MM.1S (cell line): Measurements from ENCODE around the gene CDK5RAP2.

Experiments
- DNase-seq: peaks from one replicate; pipeline ENCODE4 v3.0.0-alpha.2; 2015
- H2AFZ ChIP-seq: fragments of 300-600 bp; sonication (generic); 2 replicates; pipeline ENCODE4 v1.6.0; 2016; ENCODE audit warnings: antibody characterized with exemption, low read length
- H3F3A ChIP-seq: fragments of 300-600 bp; sonication (generic); 2 replicates; pipeline ENCODE4 v1.6.1; 2016; ENCODE audit warnings: mild to moderate bottlenecking, antibody characterized with exemption, low read length, moderate library complexity, mixed read lengths; ENCODE audit not compliant: insufficient read depth
- H3K27ac ChIP-seq: fragments of 300-600 bp; sonication (generic); 2 replicates; pipeline ENCODE4 v1.5.1; 2016; ENCODE audit warnings: mild to moderate bottlenecking, low read length
- H3K27me3 ChIP-seq: fragments of 300-600 bp; sonication (generic); replicated peaks from 2 replicates; pipeline ENCODE4 v1.6.0; 2016; ENCODE audit warnings: low read length; ENCODE audit not compliant: insufficient read depth
- H3K36me3 ChIP-seq: fragments of 300-600 bp; sonication (generic); replicated peaks from 2 replicates; pipeline ENCODE4 v1.6.1; 2016; ENCODE audit warnings: mild to moderate bottlenecking, low read length, mixed read lengths; ENCODE audit not compliant: insufficient read depth
- H3K4me1 ChIP-seq: fragments of 300-600 bp; sonication (generic); 2 replicates; pipeline ENCODE4 v1.6.1; 2016; ENCODE audit warnings: low read length, mixed read lengths
- H3K4me2 ChIP-seq: fragments of 300-600 bp; sonication (generic); 2 replicates; pipeline ENCODE4 v1.6.0; 2016; ENCODE audit warnings: low read depth, low read length
- H3K4me3 ChIP-seq: fragments of 300-600 bp; sonication (generic); 2 replicates; pipeline ENCODE4 v1.5.1; 2016; ENCODE audit warnings: low read length, mixed read lengths
- H3K79me2 ChIP-seq: fragments of 300-600 bp; sonication (generic); 2 replicates; pipeline ENCODE4 v1.6.1; 2016; ENCODE audit warnings: mixed run types, low read length, mixed read lengths
- H3K9ac ChIP-seq: fragments of 300-600 bp; sonication (generic); 2 replicates; pipeline ENCODE4 v1.6.1; 2016; ENCODE audit warnings: low read length, mixed read lengths
- H3K9me2 ChIP-seq: fragments of 300-600 bp; sonication (generic); replicated peaks from 2 replicates; pipeline ENCODE4 v1.6.1; 2016; ENCODE audit warnings: mild to moderate bottlenecking, low read length, mixed read lengths; ENCODE audit not compliant: insufficient read depth
- H3K9me3 ChIP-seq: fragments of 300-600 bp; sonication (generic); replicated peaks from 2 replicates; pipeline ENCODE4 v1.6.1; 2016; ENCODE audit warnings: mild to moderate bottlenecking, low read length, mixed read lengths; ENCODE audit not compliant: insufficient read depth
- H4K20me1 ChIP-seq: fragments of 300-600 bp; sonication (generic); 2 replicates; pipeline ENCODE4 v1.6.1; 2016; ENCODE audit warnings: mild to moderate bottlenecking, low read length, moderate library complexity, mixed read lengths; ENCODE audit not compliant: insufficient read depth
- EZH2 ChIP-seq: fragments of 300-600 bp; sonication (generic); optimal IDR thresholded peaks from 2 replicates; pipeline ENCODE3; 2017; ENCODE audit warnings: low read depth, mild to moderate bottlenecking, antibody characterized with exemption, low read length, mixed read lengths
- EZH2phosphoT487 ChIP-seq: fragments of 300-600 bp; sonication (generic); IDR thresholded peaks from 2 replicates; pipeline ENCODE4 v1.6.1; 2018; ENCODE audit warnings: antibody characterized with exemption, low read length
- TF ChIP-seq, protein P1 (sequence below): fragments of 300-600 bp; sonication (generic); IDR thresholded peaks from 2 replicates; pipeline ENCODE4 v1.5.1; 2016; ENCODE audit warnings: antibody characterized with exemption, low read length, mixed read lengths

CDK5RAP2 gene

DNA sequence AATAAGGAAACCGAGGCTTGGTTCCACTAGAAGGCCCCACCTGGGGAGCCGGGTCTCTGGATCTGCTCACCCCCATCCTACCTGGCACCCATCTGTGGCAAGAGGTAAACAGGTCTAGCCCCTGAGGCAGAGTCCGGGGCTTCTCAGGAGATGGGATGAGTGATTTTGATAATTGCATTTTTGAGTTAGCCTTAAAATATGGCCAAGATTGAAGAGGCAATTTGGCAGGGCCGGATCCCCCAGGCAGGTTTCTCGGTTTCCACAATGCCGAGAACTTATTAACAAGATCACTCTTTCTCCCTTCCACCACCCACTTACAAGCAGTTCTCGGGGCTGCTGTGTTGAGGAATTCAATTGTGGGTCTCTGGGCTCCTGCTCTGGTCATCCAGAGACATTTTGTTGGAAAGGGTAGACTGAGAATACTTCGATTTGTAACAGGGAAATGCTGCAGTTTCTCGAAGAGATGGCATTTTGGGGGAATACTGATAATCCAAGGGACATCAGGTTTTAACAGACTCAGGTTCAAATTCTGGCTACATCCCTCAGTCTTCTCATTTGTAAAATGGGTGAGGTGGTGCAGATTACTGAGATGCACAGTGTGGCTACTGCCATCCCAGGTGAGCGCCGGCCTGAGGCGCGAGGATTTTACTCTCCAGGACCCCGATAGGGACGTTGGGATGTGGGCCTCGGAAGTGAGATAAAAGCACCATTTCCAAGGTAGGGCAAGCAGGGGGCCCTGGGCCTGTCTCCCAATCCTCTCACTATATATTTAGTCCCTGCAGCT is 194.2 kb downstream of the CDK5RAP2 start:
- Histone ChIP-seq H3K79me2 (no peaks in the 10 kb centered on the region), H3K9ac (no peak overlapping the region), H3K27me3 (no peaks in the 10 kb centered on the region), H3K27ac (no peak overlapping the region), H3K36me3 (no peaks in the 10 kb centered on the region; the same call in 1 of the 2 replicates), H2AFZ (no peak overlapping the region), H3K9me2 (no peaks in the 10 kb centered on the region), H3K4me1 (no peaks in the 10 kb centered on the region), H3K9me3 (no peaks in the 10 kb centered on the region), H3K4me3 (no peak overlapping the region), H3K4me2 (no peak overlapping the region), H4K20me1 (no peaks in the 10 kb centered on the region), H3F3A (no peaks in the 10 kb centered on the region)
- DNase-seq = no peak
- TF ChIP-seq, protein P1, sequence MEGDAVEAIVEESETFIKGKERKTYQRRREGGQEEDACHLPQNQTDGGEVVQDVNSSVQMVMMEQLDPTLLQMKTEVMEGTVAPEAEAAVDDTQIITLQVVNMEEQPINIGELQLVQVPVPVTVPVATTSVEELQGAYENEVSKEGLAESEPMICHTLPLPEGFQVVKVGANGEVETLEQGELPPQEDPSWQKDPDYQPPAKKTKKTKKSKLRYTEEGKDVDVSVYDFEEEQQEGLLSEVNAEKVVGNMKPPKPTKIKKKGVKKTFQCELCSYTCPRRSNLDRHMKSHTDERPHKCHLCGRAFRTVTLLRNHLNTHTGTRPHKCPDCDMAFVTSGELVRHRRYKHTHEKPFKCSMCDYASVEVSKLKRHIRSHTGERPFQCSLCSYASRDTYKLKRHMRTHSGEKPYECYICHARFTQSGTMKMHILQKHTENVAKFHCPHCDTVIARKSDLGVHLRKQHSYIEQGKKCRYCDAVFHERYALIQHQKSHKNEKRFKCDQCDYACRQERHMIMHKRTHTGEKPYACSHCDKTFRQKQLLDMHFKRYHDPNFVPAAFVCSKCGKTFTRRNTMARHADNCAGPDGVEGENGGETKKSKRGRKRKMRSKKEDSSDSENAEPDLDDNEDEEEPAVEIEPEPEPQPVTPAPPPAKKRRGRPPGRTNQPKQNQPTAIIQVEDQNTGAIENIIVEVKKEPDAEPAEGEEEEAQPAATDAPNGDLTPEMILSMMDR = no peak
- no peak for TF ChIP-seq EZH2
- TF ChIP-seq EZH2phosphoT487 = no peak

- Histone ChIP-seq H3K4me3 (no peak overlapping the region), H3K27ac (no peak overlapping the region), H3K27me3 (no peaks in the 10 kb centered on the region), H3K4me2 (no peak overlapping the region), H3K4me1 (no peaks in the 10 kb centered on the region), H3K36me3 (no peaks in the 10 kb centered on the region; the same call in 1 of the 2 replicates), H3K9ac (no peak overlapping the region), H3K9me2 (no peaks in the 10 kb centered on the region), H3K9me3 (no peaks in the 10 kb centered on the region), H3F3A (no peaks in the 10 kb centered on the region), H3K79me2 (no peaks in the 10 kb centered on the region), H2AFZ (no peak overlapping the region), H4K20me1 (no peaks in the 10 kb centered on the region)
- TF ChIP-seq EZH2 (no peak), EZH2phosphoT487 (no peak)
- TF ChIP-seq, protein P1 = no peak
- DNase-seq = no peak
Measured at GRCh38 chr9:120384925-120385272, 195.1 kb downstream of the CDK5RAP2 start.

GRCh38 chr9:120383999-120384924 is 195.7 kb downstream of the CDK5RAP2 start:
- no peak for DNase-seq

More at GRCh38 chr9:120383999-120384924, 195.7 kb downstream of the CDK5RAP2 start:
- no peak overlapping the region for H3K4me3 ChIP-seq
- H3K9me3 ChIP-seq = no peaks in the 10 kb centered on the region
- no peaks in the 10 kb centered on the region for H3F3A ChIP-seq
- TF ChIP-seq, protein P1 = no peak
- no peak for TF ChIP-seq EZH2phosphoT487
- TF ChIP-seq EZH2 = no peak
- no peak overlapping the region for H3K4me2 ChIP-seq
- H3K9ac ChIP-seq = no peak overlapping the region
- H4K20me1 ChIP-seq = no peaks in the 10 kb centered on the region
- H3K36me3 ChIP-seq = no peaks in the 10 kb centered on the region
- no peaks in the 10 kb centered on the region for H3K27me3 ChIP-seq
- no peaks in the 10 kb centered on the region for H3K9me2 ChIP-seq
- no peaks in the 10 kb centered on the region for H3K4me1 ChIP-seq
- H2AFZ ChIP-seq = no peak overlapping the region
- no peaks in the 10 kb centered on the region for H3K79me2 ChIP-seq
- H3K27ac ChIP-seq = no peak overlapping the region
